PFSK-1 (cell line): ENCODE measurements around the gene RDH12.

Experiments used
- FOXP2 ChIP-seq: optimal IDR thresholded peaks from 2 replicates; pipeline ENCODE3; 2011; ENCODE audit warnings: borderline replicate concordance, control low read depth, inconsistent platforms; ENCODE audit not compliant: insufficient read depth; ENCODE audit errors: extremely low read length, extremely low read depth
- POLR2AphosphoS5 ChIP-seq: IDR thresholded peaks from 2 replicates; pipeline ENCODE4 v1.6.1; 2012; ENCODE audit warnings: low read depth, mild to moderate bottlenecking, control low read depth, low read length, moderate library complexity
- SIN3A ChIP-seq: IDR thresholded peaks from 2 replicates; pipeline ENCODE4 v1.6.1; 2012; ENCODE audit warnings: mild to moderate bottlenecking, low read length, moderate library complexity, borderline replicate concordance; ENCODE audit not compliant: insufficient read depth
- TAF1 ChIP-seq: IDR thresholded peaks from 2 replicates; pipeline ENCODE4 v1.6.1; 2012; ENCODE audit warnings: low read length, control low read depth, borderline replicate concordance; ENCODE audit not compliant: insufficient read depth
- TF ChIP-seq, protein P1 (sequence below), 2 experiments: IDR thresholded peaks; 2 replicates each; pipeline versions ENCODE4 v1.6.1 to v1.8.0; 2011 to 2012; ENCODE audit warnings: low read depth in 2 of 2, low read length in 2 of 2, control low read depth in 1 of 2, inconsistent platforms in 1 of 2, mild to moderate bottlenecking in 1 of 2, moderate library complexity in 1 of 2; ENCODE audit not compliant: insufficient read depth in 1 of 2

GRCh38 chr14:67762051-67762450 lies 60.4 kb downstream of the RDH12 start:
- TF ChIP-seq SIN3A: no peak
- TF ChIP-seq POLR2AphosphoS5: no peak
- TF ChIP-seq FOXP2: no peak
- TF ChIP-seq TAF1: no peak
- TF ChIP-seq, protein P1, sequence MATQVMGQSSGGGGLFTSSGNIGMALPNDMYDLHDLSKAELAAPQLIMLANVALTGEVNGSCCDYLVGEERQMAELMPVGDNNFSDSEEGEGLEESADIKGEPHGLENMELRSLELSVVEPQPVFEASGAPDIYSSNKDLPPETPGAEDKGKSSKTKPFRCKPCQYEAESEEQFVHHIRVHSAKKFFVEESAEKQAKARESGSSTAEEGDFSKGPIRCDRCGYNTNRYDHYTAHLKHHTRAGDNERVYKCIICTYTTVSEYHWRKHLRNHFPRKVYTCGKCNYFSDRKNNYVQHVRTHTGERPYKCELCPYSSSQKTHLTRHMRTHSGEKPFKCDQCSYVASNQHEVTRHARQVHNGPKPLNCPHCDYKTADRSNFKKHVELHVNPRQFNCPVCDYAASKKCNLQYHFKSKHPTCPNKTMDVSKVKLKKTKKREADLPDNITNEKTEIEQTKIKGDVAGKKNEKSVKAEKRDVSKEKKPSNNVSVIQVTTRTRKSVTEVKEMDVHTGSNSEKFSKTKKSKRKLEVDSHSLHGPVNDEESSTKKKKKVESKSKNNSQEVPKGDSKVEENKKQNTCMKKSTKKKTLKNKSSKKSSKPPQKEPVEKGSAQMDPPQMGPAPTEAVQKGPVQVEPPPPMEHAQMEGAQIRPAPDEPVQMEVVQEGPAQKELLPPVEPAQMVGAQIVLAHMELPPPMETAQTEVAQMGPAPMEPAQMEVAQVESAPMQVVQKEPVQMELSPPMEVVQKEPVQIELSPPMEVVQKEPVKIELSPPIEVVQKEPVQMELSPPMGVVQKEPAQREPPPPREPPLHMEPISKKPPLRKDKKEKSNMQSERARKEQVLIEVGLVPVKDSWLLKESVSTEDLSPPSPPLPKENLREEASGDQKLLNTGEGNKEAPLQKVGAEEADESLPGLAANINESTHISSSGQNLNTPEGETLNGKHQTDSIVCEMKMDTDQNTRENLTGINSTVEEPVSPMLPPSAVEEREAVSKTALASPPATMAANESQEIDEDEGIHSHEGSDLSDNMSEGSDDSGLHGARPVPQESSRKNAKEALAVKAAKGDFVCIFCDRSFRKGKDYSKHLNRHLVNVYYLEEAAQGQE (IDR thresholded peaks at IDR 0.05; ENCODE audit: insufficient read depth in 1 of 2, low read depth in 2 of 2, low read length in 2 of 2): no peak
